ENCODE data around the gene RIMS1. TPM values are rescaled to one million over a fixed set of nuclear protein-coding genes. Genes with fewer than 3 reads are reported as not detected.

The RIMS1 gene
- total and polyA plus RNA-seq, 4 donors = 0.14 to 5.7 (median 1.6) TPM

DNA sequence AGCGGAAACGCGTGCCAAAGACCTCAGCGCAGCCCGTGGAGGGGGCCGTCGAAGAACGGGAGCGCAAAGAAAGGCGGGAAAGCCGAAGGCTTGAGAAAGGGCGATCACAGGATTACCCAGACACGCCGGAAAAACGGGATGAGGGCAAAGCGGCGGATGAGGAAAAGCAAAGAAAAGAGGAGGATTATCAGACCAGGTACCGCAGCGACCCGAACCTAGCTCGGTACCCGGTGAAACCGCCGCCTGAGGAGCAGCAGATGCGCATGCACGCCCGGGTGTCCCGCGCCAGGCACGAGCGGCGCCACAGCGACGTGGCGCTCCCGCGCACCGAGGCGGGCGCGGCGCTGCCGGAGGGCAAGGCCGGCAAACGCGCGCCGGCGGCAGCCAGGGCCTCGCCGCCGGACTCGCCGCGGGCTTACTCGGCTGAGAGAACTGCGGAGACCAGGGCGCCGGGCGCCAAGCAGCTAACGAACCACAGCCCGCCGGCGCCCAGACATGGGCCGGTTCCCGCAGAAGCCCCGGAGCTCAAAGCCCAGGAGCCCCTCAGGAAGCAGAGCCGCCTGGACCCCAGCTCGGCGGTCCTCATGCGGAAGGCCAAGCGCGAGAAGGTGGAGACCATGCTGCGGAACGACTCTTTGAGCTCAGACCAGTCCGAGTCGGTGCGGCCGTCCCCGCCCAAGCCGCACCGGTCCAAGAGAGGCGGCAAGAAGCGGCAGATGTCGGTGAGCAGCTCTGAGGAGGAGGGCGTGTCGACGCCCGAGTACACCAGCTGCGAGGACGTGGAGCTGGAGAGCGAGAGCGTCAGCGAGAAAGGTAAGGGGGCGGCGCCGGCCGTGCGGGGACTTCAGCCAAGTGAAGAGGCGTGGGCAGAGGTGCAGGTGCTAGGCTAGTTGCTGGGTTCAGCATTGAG lies 296.2 kb downstream of the RIMS1 start:
- WGBS, 2 donors = 8 to 17% methylated on average over 89 to 100 of the region's 100 CpGs
- Histone ChIP-seq H3K4me3 (no peak overlapping the region), H3K4me1 (ENCODE audit: control insufficient read depth in 5 of 5, insufficient read depth in 5 of 5, low read length in 5 of 5) (peaks cover 0 to 6% (median 0%) of the 10 kb centered on the region in 5 donors), H3K36me3 (ENCODE audit: control insufficient read depth in 4 of 4, insufficient read depth in 4 of 4, low read length in 4 of 4) (no peaks in the 10 kb centered on the region), H3K9ac (ENCODE audit: insufficient read depth in 1 of 2, low read length in 2 of 2) (no peak overlapping the region), H3K9me3 (ENCODE audit: control insufficient read depth in 4 of 4, insufficient read depth in 3 of 4, low read length in 3 of 4) (no peaks in the 10 kb centered on the region), H3K27me3 (ENCODE audit: control insufficient read depth in 3 of 3, insufficient read depth in 3 of 3, low read length in 2 of 3) (peaks cover 0 to 23% (median 16%) of the 10 kb centered on the region in 3 donors), H3K27ac (ENCODE audit: low read depth in 1 of 2, low read length in 1 of 2) (no peak overlapping the region)
- TF ChIP-seq, protein P1, sequence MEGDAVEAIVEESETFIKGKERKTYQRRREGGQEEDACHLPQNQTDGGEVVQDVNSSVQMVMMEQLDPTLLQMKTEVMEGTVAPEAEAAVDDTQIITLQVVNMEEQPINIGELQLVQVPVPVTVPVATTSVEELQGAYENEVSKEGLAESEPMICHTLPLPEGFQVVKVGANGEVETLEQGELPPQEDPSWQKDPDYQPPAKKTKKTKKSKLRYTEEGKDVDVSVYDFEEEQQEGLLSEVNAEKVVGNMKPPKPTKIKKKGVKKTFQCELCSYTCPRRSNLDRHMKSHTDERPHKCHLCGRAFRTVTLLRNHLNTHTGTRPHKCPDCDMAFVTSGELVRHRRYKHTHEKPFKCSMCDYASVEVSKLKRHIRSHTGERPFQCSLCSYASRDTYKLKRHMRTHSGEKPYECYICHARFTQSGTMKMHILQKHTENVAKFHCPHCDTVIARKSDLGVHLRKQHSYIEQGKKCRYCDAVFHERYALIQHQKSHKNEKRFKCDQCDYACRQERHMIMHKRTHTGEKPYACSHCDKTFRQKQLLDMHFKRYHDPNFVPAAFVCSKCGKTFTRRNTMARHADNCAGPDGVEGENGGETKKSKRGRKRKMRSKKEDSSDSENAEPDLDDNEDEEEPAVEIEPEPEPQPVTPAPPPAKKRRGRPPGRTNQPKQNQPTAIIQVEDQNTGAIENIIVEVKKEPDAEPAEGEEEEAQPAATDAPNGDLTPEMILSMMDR (IDR thresholded peaks at IDR 0.05; ENCODE audit: control extremely low read depth, extremely low read depth) = no peak
- DNase-seq (peak; percentile 39 to 64 (median 58)), ATAC-seq (ENCODE audit: insufficient read depth, low FRiP score) (peak; percentile 84)

DNA sequence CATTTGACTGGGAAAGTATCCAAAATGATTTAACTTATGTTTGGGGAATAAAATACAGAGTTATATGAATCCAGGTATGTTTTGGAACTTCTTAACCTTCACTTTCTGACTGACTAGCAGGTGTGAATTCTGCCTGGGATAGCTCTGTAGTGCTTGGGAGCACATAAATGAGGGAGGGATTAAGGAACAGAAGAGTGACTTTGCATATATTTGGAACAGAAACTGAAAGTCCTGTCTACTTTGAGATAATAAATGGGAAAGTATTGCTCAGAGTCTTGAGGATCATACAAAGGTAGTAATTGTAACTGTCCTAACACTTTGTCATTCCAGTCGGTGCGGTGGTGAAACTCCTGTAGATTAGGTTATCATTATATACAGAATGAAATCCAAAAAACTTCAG lies 317.6 kb downstream of the RIMS1 start:
- no peaks in the 10 kb centered on the region for H3K9me3 ChIP-seq (ENCODE audit: control insufficient read depth in 4 of 4, insufficient read depth in 3 of 4, low read length in 3 of 4)
- ATAC-seq (ENCODE audit: insufficient read depth, low FRiP score) = no peak
- TF ChIP-seq, protein P1 (IDR thresholded peaks at IDR 0.05; ENCODE audit: control extremely low read depth, extremely low read depth) = no peak

DNA sequence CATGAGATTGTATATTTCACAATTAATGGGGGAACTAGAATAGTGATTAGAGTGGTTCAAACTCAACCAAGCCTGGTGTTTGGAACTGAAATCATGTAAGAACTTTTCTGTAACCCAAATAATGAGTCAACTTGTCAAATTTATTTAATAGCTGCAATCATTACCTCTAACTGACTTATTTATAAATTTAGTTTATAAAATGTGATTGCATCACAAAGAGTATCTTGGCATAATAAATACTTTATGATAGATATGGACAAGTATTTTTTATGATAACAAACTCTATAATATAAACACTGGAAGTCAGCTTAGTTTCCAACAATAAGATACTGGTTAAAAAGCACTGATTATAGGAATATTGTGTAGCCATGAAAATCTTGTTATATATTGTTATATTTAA lies 319.1 kb downstream of the RIMS1 start:
- H3K9ac ChIP-seq (ENCODE audit: insufficient read depth in 1 of 2, low read length in 2 of 2) = no peak overlapping the region
- no peak overlapping the region for H3K27ac ChIP-seq (ENCODE audit: low read depth in 1 of 2, low read length in 1 of 2)
- no peaks in the 10 kb centered on the region for H3K9me3 ChIP-seq (ENCODE audit: control insufficient read depth in 4 of 4, insufficient read depth in 3 of 4, low read length in 3 of 4)
- no peak overlapping the region for H3K4me3 ChIP-seq
- no peaks in the 10 kb centered on the region for H3K4me1 ChIP-seq (ENCODE audit: control insufficient read depth in 5 of 5, insufficient read depth in 5 of 5, low read length in 5 of 5)
- DNase-seq (no peak), ATAC-seq (ENCODE audit: insufficient read depth, low FRiP score) (no peak)
- H3K27me3 ChIP-seq (ENCODE audit: control insufficient read depth in 3 of 3, insufficient read depth in 3 of 3, low read length in 2 of 3) = no peaks in the 10 kb centered on the region
- TF ChIP-seq, protein P1 (IDR thresholded peaks at IDR 0.05; ENCODE audit: control extremely low read depth, extremely low read depth) = no peak
- H3K36me3 ChIP-seq (ENCODE audit: control insufficient read depth in 4 of 4, insufficient read depth in 4 of 4, low read length in 4 of 4) = no peaks in the 10 kb centered on the region

More for the DNA sequence above, 317.6 kb downstream of the RIMS1 start:
- no peak overlapping the region for H3K9ac ChIP-seq (ENCODE audit: insufficient read depth in 1 of 2, low read length in 2 of 2)
- 73 to 89% methylated on average over 2 of the region's 2 CpGs for WGBS, 2 donors
- no peak overlapping the region for H3K27ac ChIP-seq (ENCODE audit: low read depth in 1 of 2, low read length in 1 of 2)
- H3K27me3 ChIP-seq (ENCODE audit: control insufficient read depth in 3 of 3, insufficient read depth in 3 of 3, low read length in 2 of 3) = no peaks in the 10 kb centered on the region
- no peak overlapping the region for H3K4me3 ChIP-seq
- no peaks in the 10 kb centered on the region for H3K4me1 ChIP-seq (ENCODE audit: control insufficient read depth in 5 of 5, insufficient read depth in 5 of 5, low read length in 5 of 5)
- no peak for DNase-seq
- H3K36me3 ChIP-seq (ENCODE audit: control insufficient read depth in 4 of 4, insufficient read depth in 4 of 4, low read length in 4 of 4) = no peaks in the 10 kb centered on the region
